Measurements from ENCODE around the gene UPP2.

Gene UPP2

GRCh38 chr2:158142165-158142564 lies 40.5 kb downstream of the UPP2 start:
- DNase-seq (ENCODE audit: low read depth in 2 of 2): no peak

- no peak for DNase-seq (ENCODE audit: low read depth in 2 of 2)
Observed at GRCh38 chr2:158142568-158143332, 41.1 kb downstream of the UPP2 start.

GRCh38 chr2:158143703-158144360 lies 42.2 kb downstream of the UPP2 start:
- no peak for DNase-seq (ENCODE audit: low read depth in 2 of 2)

GRCh38 chr2:158144914-158145625 lies 43.4 kb downstream of the UPP2 start:
- DNase-seq (ENCODE audit: low read depth in 2 of 2): no peak

- DNase-seq (ENCODE audit: low read depth in 2 of 2): no peak
Observed at GRCh38 chr2:158153270-158154015, 51.8 kb downstream of the UPP2 start.

GRCh38 chr2:158154596-158154995 lies 52.9 kb downstream of the UPP2 start:
- no peak for DNase-seq (ENCODE audit: low read depth in 2 of 2)

GRCh38 chr2:158172719-158173118 lies 71.0 kb downstream of the UPP2 start:
- DNase-seq (ENCODE audit: low read depth in 2 of 2): no peak

GRCh38 chr2:158174495-158174894 lies 72.8 kb downstream of the UPP2 start:
- no peak for DNase-seq (ENCODE audit: low read depth in 2 of 2)

- no peak for DNase-seq (ENCODE audit: low read depth in 2 of 2)
Observed at GRCh38 chr2:158174956-158175355, 73.3 kb downstream of the UPP2 start.

- DNase-seq (ENCODE audit: low read depth in 2 of 2): no peak
Observed at GRCh38 chr2:158178646-158179045, 77.0 kb downstream of the UPP2 start.

GRCh38 chr2:158179660-158180059 lies 78.0 kb downstream of the UPP2 start:
- no peak for DNase-seq (ENCODE audit: low read depth in 2 of 2)

- no peak for DNase-seq (ENCODE audit: low read depth in 2 of 2)
Observed at GRCh38 chr2:158181171-158181570, 79.5 kb downstream of the UPP2 start.

- no peak for DNase-seq (ENCODE audit: low read depth in 2 of 2)
Observed at GRCh38 chr2:158182676-158183295, 81.1 kb downstream of the UPP2 start.

- DNase-seq (ENCODE audit: low read depth in 2 of 2): no peak
Observed at GRCh38 chr2:158184001-158184400, 82.3 kb downstream of the UPP2 start.

GRCh38 chr2:158184556-158185343 lies 83.1 kb downstream of the UPP2 start:
- DNase-seq (ENCODE audit: low read depth in 2 of 2): no peak
